Left kidney (tissue), 8 donors: ENCODE results near the gene P3H3. TPM values are rescaled to one million over a fixed set of nuclear protein-coding genes. Genes with fewer than 3 reads are reported as not detected.
A peak's percentile ranks its signal among the peaks of the same experiment; 100 is the strongest.

Experiments
- DNase-seq: peaks from one replicate; pipeline ENCODE4 v3.0.0-alpha.2; 2013
- long read RNA-seq, 8 donors: transcript quantifications; one replicate each; lab custom pipeline, GENCODE V29; 2026
- polyA plus RNA-seq: library from polyadenylated mRNA; unstranded; fragments of 120-200 nt; gene quantifications from one replicate; pipeline ENCODE4 v1.2.1, GENCODE V29; 2013; ENCODE audit not compliant: insufficient read length

The P3H3 gene
- 29.9 TPM for polyA plus RNA-seq
- long read RNA-seq, donor 1, transcript P3H3-201 (15 exons, 2,632 nt): major isoform, 8 of 8 reads
- long read RNA-seq, donor 1, partial matches to known transcripts: 0 of 8 reads
- long read RNA-seq, donor 1, other reads (novel, unspliced or antisense): 0 of 8 reads
- long read RNA-seq, donor 2, transcript P3H3-201 (15 exons, 2,632 nt): major isoform, 8 of 15 reads
- long read RNA-seq, donor 2, partial matches to known transcripts: 7 of 15 reads
- long read RNA-seq, donor 2, other reads (novel, unspliced or antisense): 0 of 15 reads
- long read RNA-seq, donor 3, partial matches to known transcripts: 0 of 2 reads
- long read RNA-seq, donor 3, other reads (novel, unspliced or antisense): 0 of 2 reads
- long read RNA-seq, donor 4: 0 reads
- long read RNA-seq, donor 5, partial matches to known transcripts: 0 of 4 reads
- long read RNA-seq, donor 5, other reads (novel, unspliced or antisense): 0 of 4 reads
- long read RNA-seq, donor 6, transcript P3H3-201 (15 exons, 2,632 nt): major isoform, 6 of 14 reads
- long read RNA-seq, donor 6, partial matches to known transcripts: 8 of 14 reads
- long read RNA-seq, donor 6, other reads (novel, unspliced or antisense): 0 of 14 reads
- long read RNA-seq, donor 7, transcript P3H3-201 (15 exons, 2,632 nt): major isoform, 11 of 11 reads
- long read RNA-seq, donor 7, partial matches to known transcripts: 0 of 11 reads
- long read RNA-seq, donor 7, other reads (novel, unspliced or antisense): 0 of 11 reads
- long read RNA-seq, donor 8, partial matches to known transcripts: 0 of 3 reads
- long read RNA-seq, donor 8, other reads (novel, unspliced or antisense): 0 of 3 reads

GRCh38 chr12:6827982-6828780, at the start of gene P3H3:
TSS of gene P3H3 (plus strand) at chr12:6828407. CDS start at chr12:6828441, 34 bp downstream.
- no peak for DNase-seq

GRCh38 chr12:6778574-6779550, 49.3 kb upstream of the P3H3 start:
- DNase-seq: peak; percentile 96

DNA sequence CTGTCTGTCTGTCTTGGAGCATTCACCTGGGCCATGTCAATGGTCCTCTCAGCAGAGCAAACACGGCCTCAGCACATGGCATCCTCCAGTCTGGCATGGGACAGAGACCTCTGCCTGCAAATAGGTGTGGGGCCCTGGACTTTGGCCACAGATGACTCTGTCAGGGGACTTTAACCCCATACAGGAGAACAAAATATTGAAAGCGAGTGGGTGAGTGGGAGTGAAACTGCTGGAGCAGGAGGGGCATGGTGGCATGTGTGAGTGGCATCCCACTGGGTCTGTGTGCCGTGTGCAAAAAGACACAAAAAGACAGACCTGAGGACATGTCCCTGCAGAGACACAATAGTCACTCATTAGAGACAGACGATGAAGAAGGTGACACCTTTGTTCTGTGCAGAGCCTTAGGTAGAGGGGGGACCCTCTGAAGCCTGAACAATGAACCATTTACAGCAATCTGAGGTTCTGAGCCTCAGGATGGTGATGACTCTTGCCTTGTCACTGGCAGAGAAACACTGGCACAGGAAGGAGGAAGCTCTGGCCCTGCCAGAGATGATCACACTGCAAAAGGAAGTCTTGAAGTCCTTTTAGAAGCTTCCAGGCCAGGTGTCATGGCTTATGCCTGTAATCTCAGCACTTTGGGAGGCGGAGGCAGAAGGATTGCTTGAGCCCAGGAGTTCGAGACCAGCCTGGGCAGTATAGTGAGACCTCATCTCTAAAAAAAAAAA, 48.3 kb upstream of the P3H3 start:
- DNase-seq: no peak

GRCh38 chr12:6780573-6780972, 47.6 kb upstream of the P3H3 start:
- DNase-seq: no peak

DNA sequence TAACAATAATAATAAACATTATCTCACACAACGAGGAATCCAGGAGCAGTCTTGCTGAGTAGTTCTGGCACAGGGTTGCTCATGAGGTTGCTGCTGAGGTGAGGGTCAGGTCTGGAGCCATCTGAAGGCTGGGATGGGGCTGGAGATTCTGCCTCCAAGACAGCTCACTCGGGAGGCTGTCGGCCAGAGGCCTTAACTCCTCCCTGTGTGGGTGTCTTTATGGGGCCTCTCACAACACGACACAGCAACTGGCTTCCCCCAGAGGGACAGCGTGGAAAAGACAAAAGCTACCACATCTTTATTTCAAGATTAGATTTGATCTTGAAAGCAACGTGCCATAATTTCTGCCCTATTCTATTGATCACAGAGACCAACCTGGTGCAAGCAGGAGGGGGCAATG, 46.1 kb upstream of the P3H3 start:
- no peak for DNase-seq

DNA sequence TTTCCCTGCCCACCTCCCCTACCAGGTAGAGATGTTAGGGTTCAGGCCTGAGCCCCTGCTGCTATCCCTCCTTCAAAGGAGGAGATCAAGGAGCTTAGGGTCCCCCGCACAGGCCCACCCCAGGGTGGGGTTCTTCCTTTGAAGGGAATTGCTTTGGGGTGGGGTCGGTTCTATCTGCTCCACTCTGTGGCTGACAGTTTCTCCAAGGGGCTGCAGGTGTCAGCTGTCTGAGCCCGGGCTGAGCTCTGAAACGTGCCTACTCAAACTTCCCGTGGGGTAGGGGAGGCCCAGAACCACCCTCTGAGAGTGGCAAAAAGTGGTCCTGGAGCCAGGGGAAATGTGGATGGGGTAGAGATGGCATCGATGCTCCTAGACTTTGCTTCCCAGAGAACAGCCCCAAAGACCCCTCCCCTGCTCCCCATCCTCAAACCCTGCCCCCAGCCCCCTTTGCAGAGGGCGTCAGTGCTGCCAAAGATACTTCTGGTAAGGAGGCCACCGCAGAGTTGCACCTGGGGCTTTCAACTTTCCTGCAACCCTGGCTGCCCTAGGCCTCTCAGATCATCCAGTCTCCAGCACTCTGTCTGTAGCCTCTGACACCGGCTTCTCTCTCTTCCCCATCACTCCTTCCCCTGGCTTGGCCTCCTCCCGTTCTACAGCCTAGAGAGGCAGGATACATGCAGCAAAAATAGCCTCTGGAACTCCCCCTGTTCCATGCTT, 45.2 kb upstream of the P3H3 start:
- DNase-seq: no peak

- no peak for DNase-seq
Measured at GRCh38 chr12:6783828-6784227, 44.4 kb upstream of the P3H3 start.

- DNase-seq: no peak
Measured at GRCh38 chr12:6784296-6784695, 43.9 kb upstream of the P3H3 start.

- no peak for DNase-seq
Measured at GRCh38 chr12:6784761-6785160, 43.4 kb upstream of the P3H3 start.

- no peak for DNase-seq
Measured at GRCh38 chr12:6786416-6787094, 41.7 kb upstream of the P3H3 start.

DNA sequence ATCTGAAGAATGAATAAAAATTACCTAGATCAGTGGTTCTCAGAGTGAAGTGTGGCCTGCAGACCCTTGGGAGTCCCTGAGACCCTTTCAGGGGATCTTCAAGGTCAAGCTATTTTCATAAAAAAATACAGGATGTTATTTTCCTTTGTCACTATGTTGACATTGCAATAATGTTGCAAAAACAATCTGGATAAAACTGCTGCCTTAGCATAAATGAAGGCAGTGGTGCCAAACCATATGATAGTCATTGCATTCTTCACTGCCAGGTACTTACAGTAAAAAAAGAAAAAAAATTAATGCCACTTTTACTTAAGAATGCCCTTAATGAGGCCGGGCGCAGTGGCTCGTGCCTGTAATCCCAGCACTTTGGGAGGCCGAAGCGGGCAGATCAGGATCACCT, 40.9 kb upstream of the P3H3 start:
- no peak for DNase-seq

GRCh38 chr12:6788972-6789924, 39.0 kb upstream of the P3H3 start, which contains the start of gene CD4:
TSS of gene CD4 (plus strand) at chr12:6789528. CDS start at chr12:6800139, 10,611 bp downstream.
- peak; percentile 13 for DNase-seq

DNA sequence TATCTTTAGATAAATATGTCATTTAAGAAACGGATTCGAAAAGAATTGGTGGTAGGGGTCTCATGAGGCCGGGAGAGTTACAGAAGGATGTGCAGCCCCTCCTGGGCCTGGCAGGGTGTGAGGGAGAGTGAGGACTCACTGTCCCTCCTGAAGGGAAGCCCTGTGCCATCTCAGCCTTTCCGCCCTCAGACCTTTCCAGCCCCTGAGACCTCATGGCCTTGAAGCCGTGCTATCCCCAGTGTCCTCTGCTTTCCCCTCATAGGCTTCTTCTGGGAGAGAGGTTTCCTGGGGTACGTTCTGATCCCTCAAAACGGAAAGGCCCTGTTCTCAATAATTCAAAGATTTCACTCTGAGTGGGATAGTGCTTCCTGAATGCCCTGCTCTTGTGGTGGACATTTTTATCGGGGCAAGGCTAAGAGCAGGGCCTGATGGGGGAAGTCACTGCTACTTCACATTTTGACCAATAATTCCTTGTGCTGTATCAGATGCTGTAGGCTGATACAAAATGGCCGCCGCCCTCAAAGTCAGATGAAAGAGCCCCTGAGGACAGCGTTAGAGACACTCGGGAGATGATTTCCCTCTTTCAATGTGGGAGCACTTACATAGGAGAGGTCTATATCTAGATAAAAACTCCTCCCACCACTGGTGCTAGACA, 37.6 kb upstream of the P3H3 start:
- no peak for DNase-seq

DNA sequence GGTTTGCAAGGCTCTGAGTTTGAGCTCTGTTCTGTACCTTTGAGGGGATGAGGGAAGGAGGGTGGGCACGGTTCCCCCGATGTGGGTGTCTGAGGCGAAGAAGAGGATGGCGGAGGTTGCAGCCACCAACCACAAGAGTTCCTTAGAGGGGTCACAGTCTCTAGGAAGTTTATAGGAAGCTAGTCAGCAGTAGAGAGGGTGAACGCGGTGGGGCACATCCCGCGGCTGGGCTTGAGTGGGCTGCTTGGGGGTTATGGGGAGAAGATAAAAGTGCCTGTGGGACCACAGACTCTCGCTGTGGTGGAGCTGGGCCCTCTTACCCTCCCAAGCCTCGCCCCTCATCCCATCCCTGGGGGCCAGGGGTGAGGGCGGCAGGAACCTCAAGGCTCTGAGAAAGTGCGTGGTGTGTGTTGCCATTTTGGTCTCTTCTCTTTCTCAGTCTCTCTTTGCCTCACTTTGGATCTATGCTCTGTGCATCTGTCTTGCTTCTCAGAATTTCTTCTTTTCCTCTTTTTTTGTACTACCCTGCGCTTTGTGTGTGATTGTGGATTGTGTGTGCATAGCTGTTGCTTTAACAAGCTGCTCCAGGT, 36.2 kb upstream of the P3H3 start:
- no peak for DNase-seq

- DNase-seq: peak; percentile 41
Measured at GRCh38 chr12:6792522-6793201, 35.5 kb upstream of the P3H3 start.

DNA sequence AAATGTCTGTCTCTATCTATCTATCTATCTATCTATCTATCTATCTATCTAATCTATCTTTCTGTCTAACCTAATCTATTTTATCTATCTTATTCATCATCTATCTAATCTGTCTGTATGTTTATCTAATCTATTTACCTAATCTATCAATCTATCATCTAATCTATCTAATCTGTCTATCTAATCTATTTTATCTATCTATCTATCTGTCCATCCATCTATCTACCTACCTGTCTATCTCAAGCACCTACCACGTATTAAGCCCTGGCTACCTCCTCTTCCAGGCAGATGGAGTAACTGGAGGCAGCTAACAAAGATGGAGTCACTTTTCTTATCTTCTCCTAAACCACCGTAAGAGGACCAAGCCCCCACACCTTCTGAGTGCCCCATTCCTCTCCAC, 33.1 kb upstream of the P3H3 start:
- no peak for DNase-seq
